Trophoblast cell (in vitro differentiated cells and primary cell): ENCODE measurements around the gene IFNK.

ENCODE experiments used
- DNase-seq, 2 donors: peaks; one replicate each; pipeline ENCODE4 v3.0.0-alpha.2; 2016
- H2AFZ ChIP-seq: 2 replicates; pipeline ENCODE4 v1.6.1; 2013; ENCODE audit warnings: low read length, moderate library complexity, mild to moderate bottlenecking; ENCODE audit not compliant: insufficient read depth, poor library complexity
- H2AK5ac ChIP-seq: 2 replicates; pipeline ENCODE4 v1.6.1; 2013; ENCODE audit warnings: mild to moderate bottlenecking, low read length
- H2BK120ac ChIP-seq: 2 replicates; pipeline ENCODE4 v1.6.1; 2013; ENCODE audit warnings: low read length, mild to moderate bottlenecking, moderate library complexity; ENCODE audit not compliant: insufficient read depth, poor library complexity
- H2BK12ac ChIP-seq: 2 replicates; pipeline ENCODE4 v1.6.1; 2013; ENCODE audit warnings: mild to moderate bottlenecking, low read length, moderate library complexity
- H2BK5ac ChIP-seq: 2 replicates; pipeline ENCODE4 v1.6.1; 2013; ENCODE audit warnings: low read length, low read depth, moderate library complexity, mild to moderate bottlenecking; ENCODE audit not compliant: poor library complexity
- H3K14ac ChIP-seq: 2 replicates; pipeline ENCODE4 v1.6.1; 2013; ENCODE audit warnings: mild to moderate bottlenecking, low read length
- H3K18ac ChIP-seq: 2 replicates; pipeline ENCODE4 v1.6.1; 2013; ENCODE audit warnings: mild to moderate bottlenecking, low read length
- H3K23ac ChIP-seq: 2 replicates; pipeline ENCODE4 v1.6.1; 2013; ENCODE audit warnings: low read length
- H3K27ac ChIP-seq: 2 replicates; pipeline ENCODE4 v1.5.1; 2013; ENCODE audit warnings: low read depth, mild to moderate bottlenecking, inconsistent platforms, low read length, moderate library complexity
- H3K27me3 ChIP-seq: 2 replicates; pipeline ENCODE4 v1.6.1; 2013; ENCODE audit warnings: inconsistent platforms, mild to moderate bottlenecking, low read length, moderate library complexity; ENCODE audit not compliant: insufficient read depth
- H3K36me3 ChIP-seq, 2 experiments: 1 replicate in 1 of 2; 2 replicates in 1 of 2; pipeline ENCODE4 v1.6.1; 2013; ENCODE audit warnings: low read length in 2 of 2, mild to moderate bottlenecking in 2 of 2, moderate library complexity in 1 of 2; ENCODE audit not compliant: insufficient read depth in 2 of 2, control insufficient read depth in 1 of 2
- H3K4ac ChIP-seq: 2 replicates; pipeline ENCODE4 v1.6.1; 2013; ENCODE audit warnings: low read depth, mild to moderate bottlenecking, low read length, moderate library complexity
- H3K4me1 ChIP-seq, 2 experiments: 1 replicate in 1 of 2; 2 replicates in 1 of 2; pipeline ENCODE4 v1.6.1; 2013; ENCODE audit warnings: low read length in 2 of 2, mild to moderate bottlenecking in 2 of 2, moderate library complexity in 1 of 2; ENCODE audit not compliant: insufficient read depth in 2 of 2, control insufficient read depth in 1 of 2
- H3K4me2 ChIP-seq: 2 replicates; pipeline ENCODE4 v1.6.1; 2013; ENCODE audit warnings: inconsistent platforms, mild to moderate bottlenecking, low read length, moderate library complexity
- H3K4me3 ChIP-seq: 2 replicates; pipeline ENCODE4 v1.5.1; 2013; ENCODE audit warnings: mild to moderate bottlenecking, low read depth, low read length, inconsistent platforms
- H3K79me1 ChIP-seq: one replicate; pipeline ENCODE4 v1.6.1; 2013; ENCODE audit warnings: low read length
- H3K79me2 ChIP-seq: 2 replicates; pipeline ENCODE4 v1.6.1; 2013; ENCODE audit warnings: low read length, mild to moderate bottlenecking; ENCODE audit not compliant: control insufficient read depth, insufficient read depth, poor library complexity
- H3K9ac ChIP-seq: 2 replicates; pipeline ENCODE4 v1.6.1; 2013; ENCODE audit warnings: mild to moderate bottlenecking, low read length
- H3K9me3 ChIP-seq: 2 replicates; pipeline ENCODE4 v1.6.1; 2013; ENCODE audit warnings: low read depth, mild to moderate bottlenecking, control low read depth, inconsistent platforms, low read length; ENCODE audit not compliant: insufficient read depth
- H4K12ac ChIP-seq: 2 replicates; pipeline ENCODE4 v1.6.1; 2013; ENCODE audit warnings: low read depth, mild to moderate bottlenecking, low read length, moderate library complexity
- H4K8ac ChIP-seq: 2 replicates; pipeline ENCODE4 v1.6.1; 2013; ENCODE audit warnings: low read depth, mild to moderate bottlenecking, low read length, moderate library complexity
- H4K91ac ChIP-seq: one replicate; pipeline ENCODE4 v1.6.1; 2013; ENCODE audit warnings: low read depth, mild to moderate bottlenecking, low read length, moderate library complexity
- WGBS: extraction: QIAGEN DNeasy Blood & Tissue Kit; methylation state at CpG from one replicate; pipeline ENCODE4 v1.1.7; 2013; ENCODE audit warnings: missing lambda C conversion rate; ENCODE audit not compliant: insufficient read length, insufficient coverage; ENCODE audit errors: extremely low coverage; 5-methylcytosine and 5-hydroxymethylcytosine counted together

The IFNK gene

DNA sequence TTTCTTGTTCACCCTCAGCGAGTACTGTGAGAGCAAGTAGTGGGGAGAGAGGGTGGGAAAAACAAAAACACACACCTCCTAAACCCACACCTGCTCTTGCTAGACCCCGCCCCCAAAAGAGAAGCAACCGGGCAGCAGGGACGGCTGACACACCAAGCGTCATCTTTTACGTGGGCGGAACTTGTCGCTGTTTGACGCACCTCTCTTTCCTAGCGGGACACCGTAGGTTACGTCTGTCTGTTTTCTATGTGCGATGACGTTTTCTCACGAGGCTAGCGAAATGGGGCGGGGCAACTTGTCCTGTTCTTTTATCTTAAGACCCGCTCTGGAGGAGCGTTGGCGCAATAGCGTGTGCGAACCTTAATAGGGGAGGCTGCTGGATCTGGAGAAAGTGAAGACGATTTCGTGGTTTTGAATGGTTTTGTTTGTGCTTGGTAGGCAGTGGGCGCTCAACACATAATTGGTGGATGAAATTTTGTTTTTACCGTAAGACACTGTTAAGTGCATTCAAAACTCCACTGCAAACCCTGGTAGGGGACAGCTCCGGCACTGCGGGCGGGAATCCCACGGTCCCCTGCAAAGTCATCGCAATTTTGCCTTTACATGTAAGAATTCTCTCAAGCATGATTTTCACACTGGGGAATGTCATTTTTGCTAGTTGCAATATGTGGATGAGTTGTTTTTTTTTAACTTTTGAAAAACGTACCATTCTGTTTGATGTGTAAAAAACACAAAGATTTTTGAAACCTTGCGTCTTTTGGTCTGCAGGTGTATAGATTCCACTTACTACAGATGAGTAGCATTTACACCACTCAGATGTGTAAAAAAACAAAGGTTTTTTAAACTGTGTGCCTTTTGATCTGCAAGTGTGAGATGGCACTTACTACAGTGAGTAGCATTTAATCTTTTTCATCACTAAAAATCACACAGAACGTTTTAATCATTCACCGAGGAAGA, 49.8 kb downstream of the IFNK start:
- no peak overlapping the region for H4K91ac ChIP-seq
- peak overlapping the region; percentile 25 for H2BK5ac ChIP-seq
- no CpG with 5 or more reads among the region's 35 CpGs for WGBS

More for the DNA sequence above, 49.8 kb downstream of the IFNK start:
- Histone ChIP-seq H3K36me3 (no peaks in the 10 kb centered on the region), H4K8ac (peak overlapping the region; percentile 33), H3K27ac (peak overlapping the region; percentile 17), H3K79me1 (peaks cover 6% of the 10 kb centered on the region), H3K18ac (no peak overlapping the region), H3K4me2 (peak overlapping the region; percentile 74), H2AFZ (peak overlapping the region; percentile 90), H3K79me2 (peaks cover 3% of the 10 kb centered on the region), H3K23ac (no peak overlapping the region), H3K4me3 (peak overlapping the region; percentile 61), H2AK5ac (no peak overlapping the region), H4K12ac (no peak overlapping the region), H3K4me1 (peaks cover 2 to 4% of the 10 kb centered on the region in 2 experiments), H2BK12ac (no peak overlapping the region), H3K4ac (no peak overlapping the region), H2BK120ac (no peak overlapping the region), H3K9me3 (no peaks in the 10 kb centered on the region), H3K27me3 (no peaks in the 10 kb centered on the region), H3K14ac (no peak overlapping the region), H3K9ac (no peak overlapping the region)
- DNase-seq = peak; percentile 100
